HG03442 (cell line): Measurements from ENCODE around the gene GAPDH.
A peak's percentile ranks its signal among the peaks of the same experiment; 100 is the strongest.
"Not testable (repeated sequence)": the region's sequence is repeated elsewhere in the genome, so short reads cannot be mapped to it uniquely, and the experiment has no call there.

Experiments used
- ATAC-seq: cut with Tn5 transposase; IDR thresholded peaks from one replicate; pipeline ENCODE4 v1.9.1; 2021; ENCODE audit warnings: mild to moderate bottlenecking, moderate library complexity; ENCODE audit not compliant: unreplicated experiment

The GAPDH gene

GRCh38 chr12:6533923-6534694 is at the start of gene GAPDH:
Gene GAPDH (plus strand): TSS chr12:6534517. CDS start chr12:6534833, 316 bp downstream.
- ATAC-seq = peak; percentile 56

DNA sequence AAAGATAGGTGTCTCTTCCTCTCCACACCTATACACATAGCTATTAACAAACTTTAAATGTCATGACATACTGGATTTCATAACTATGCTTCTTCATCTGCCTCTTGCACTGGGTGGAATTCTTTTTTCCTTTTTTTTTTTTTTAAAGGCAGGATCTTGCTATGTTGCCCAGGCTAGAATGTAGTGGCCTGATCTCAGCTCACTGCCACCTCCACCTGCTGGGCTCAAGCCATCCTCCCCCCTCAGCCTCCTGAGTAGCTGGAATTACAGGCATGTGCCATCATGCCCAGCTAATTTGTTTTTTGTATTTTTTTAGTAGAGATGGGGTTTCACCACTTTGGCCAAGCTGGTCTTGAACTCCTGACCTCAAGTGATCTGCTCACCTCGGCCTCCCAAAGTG is 46.1 kb upstream of the GAPDH start:
- ATAC-seq = no peak

DNA sequence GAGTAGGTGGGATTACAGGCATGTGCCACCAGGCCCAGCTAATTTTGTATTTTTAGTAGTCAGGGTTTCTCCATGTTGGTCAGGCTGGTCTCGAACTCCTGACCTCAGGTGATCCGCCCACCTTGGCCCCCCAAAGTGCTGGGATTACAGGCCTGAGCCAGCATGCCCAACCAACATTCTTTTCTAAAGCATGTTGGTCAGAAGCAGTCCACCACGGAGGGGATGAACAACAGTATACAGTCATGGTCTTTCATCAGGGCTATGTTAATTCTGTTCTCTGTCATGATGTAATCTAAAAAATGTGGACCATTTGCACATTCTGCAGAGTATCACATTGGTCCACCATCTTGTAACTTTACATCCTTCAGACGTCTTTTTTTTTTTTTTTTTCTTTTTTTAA is 44.9 kb upstream of the GAPDH start:
- no peak for ATAC-seq

DNA sequence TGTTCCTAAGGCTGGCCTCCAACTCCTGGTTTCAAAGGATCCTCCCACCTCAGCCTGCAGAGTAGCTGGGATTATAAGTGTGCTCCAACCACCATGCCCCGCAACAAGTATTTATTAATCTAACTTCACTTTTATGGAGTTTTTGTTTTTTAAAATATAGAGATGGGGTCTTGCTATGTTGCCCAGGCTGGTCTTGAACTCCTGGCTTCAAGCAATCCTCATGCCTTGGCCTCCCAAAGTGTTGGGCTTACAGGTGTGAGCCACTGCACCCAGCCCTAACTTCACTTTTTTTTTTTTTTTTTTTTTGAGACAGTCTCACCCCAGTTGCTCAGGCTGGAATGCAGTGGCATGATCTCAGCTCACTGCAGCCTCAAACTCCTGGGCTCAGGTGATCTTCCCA is 43.6 kb upstream of the GAPDH start:
- ATAC-seq = not testable (repeated sequence)

- peak; percentile 52 for ATAC-seq
These were observed 41.4 kb upstream of the GAPDH start, which contains the start of gene MRPL51 for GRCh38 chr12:6492838-6493496. Gene MRPL51 (minus strand): TSS chr12:6493262. CDS start chr12:6493136, 126 bp downstream.

GRCh38 chr12:6493497-6494257 is 40.6 kb upstream of the GAPDH start, which contains the start of gene NCAPD2:
Gene NCAPD2 (plus strand): TSS chr12:6494102. CDS start chr12:6495099, 997 bp downstream.
- ATAC-seq = peak; percentile 91

DNA sequence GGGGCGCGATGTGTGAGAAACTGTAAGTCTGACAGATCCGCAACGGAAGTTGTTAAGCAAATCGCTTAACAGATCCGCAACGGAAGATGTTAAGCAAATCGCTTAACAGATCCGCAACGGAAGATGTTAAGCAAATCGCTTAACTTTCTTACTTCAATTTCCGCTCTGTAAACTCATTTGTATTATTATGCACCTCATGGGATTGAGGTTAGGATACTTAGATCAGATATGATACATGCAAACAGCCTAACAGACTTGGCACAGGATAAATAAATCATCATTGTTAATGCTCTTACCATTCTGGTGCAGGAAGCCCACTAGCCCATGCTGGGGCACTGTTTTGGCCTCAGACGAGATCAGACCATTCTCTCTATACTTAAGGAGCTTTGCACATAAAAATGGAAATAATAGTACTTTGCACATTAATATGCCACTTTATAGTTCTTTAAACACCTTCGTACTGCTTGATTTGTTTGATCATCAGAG is 40.0 kb upstream of the GAPDH start:
- ATAC-seq = no peak

DNA sequence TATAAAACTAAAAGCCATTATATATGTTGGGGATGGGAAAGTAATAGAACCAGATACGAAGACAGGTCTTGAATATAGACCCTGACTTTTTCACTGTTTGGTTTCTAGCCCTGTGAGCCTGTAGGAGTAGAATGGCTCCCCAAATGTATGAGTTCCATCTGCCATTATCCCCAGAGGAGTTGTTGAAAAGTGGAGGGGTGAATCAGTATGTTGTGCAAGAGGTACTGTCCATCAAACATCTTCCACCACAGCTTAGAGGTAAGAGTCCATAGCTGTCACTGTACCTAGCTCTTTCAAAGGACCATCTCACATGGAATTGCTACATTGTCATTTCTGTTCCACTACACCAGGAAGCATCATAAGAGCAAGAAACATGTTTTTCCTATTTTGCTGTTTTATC is 39.3 kb upstream of the GAPDH start:
- no peak for ATAC-seq

- not testable (repeated sequence) for ATAC-seq
These were observed 37.0 kb upstream of the GAPDH start for GRCh38 chr12:6497291-6497690.

- ATAC-seq = no peak
These were observed 33.9 kb upstream of the GAPDH start for GRCh38 chr12:6500466-6500865.

- ATAC-seq = no peak
These were observed 27.0 kb upstream of the GAPDH start for GRCh38 chr12:6507102-6507998.

GRCh38 chr12:6508087-6508486 is 26.2 kb upstream of the GAPDH start:
- no peak for ATAC-seq

GRCh38 chr12:6520186-6520585 is 14.1 kb upstream of the GAPDH start:
- ATAC-seq = no peak

- no peak for ATAC-seq
These were observed 12.1 kb upstream of the GAPDH start for GRCh38 chr12:6522193-6522592.

- no peak for ATAC-seq
These were observed 10.6 kb upstream of the GAPDH start for GRCh38 chr12:6523708-6524107.

GRCh38 chr12:6524648-6525047 is 9.7 kb upstream of the GAPDH start:
- no peak for ATAC-seq

GRCh38 chr12:6526201-6526600 is 8.1 kb upstream of the GAPDH start:
- no peak for ATAC-seq

- ATAC-seq = no peak
These were observed 7.4 kb upstream of the GAPDH start for GRCh38 chr12:6526766-6527525.

DNA sequence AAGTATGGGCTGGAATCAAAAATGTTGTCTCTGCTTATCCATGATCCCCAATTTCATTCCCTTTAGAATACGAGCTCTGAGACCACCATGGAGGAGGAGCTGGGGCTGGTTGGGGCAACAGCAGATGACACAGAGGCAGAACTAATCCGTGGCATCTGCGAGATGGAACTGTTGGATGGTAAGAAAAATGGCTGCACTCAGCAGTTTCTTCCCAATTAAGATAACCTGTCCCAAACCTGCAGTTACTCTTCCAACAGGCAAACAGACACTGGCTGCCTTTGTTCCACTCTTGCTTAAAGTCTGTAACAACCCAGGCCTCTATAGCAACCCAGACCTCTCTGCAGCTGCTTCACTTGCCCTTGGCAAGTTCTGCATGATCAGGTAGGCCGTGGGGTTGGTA is 6.6 kb upstream of the GAPDH start:
- ATAC-seq = no peak
